Activated CD4-positive, alpha-beta T cell treated with anti-CD3 and anti-CD28 coated beads, Interleukin-2, amount 10 ng/mL, durations not matched to agents 7 days and 5 days (primary cell): Measurements from ENCODE around the gene SRSF9. TPM values are rescaled to one million over a fixed set of nuclear protein-coding genes. Genes with fewer than 3 reads are reported as not detected.

Experiments
- CTCF ChIA-PET: fragments of 350-600 bp; sonication (Branson Sonifier 250); formaldehyde crosslinking; loops from one replicate; lab custom pipeline; 2021; ENCODE audit warnings: antibody characterized with exemption; lab: Charles Lee
- POLR2A ChIA-PET: fragments of 350-600 bp; sonication (Branson Sonifier 250); formaldehyde crosslinking; loops from one replicate; lab custom pipeline; 2021; ENCODE audit warnings: antibody characterized with exemption; lab: Charles Lee
- DNase-seq: peaks from one replicate; pipeline ENCODE4 v3.0.0-alpha.2; 2020
- H3K27ac Mint-ChIP-seq: one replicate; pipeline ENCODE4 v1.8.0; 2021; ENCODE audit warnings: mild to moderate bottlenecking, moderate library complexity, mixed read lengths
- H3K27me3 Mint-ChIP-seq: one replicate; pipeline ENCODE4 v1.8.0; 2021; ENCODE audit warnings: mixed read lengths
- H3K36me3 Mint-ChIP-seq: one replicate; pipeline ENCODE4 v1.8.0; 2021; ENCODE audit warnings: low read depth, mixed read lengths
- H3K4me1 Mint-ChIP-seq: one replicate; pipeline ENCODE4 v1.8.0; 2021; ENCODE audit warnings: mixed read lengths
- H3K4me3 Mint-ChIP-seq: one replicate; pipeline ENCODE4 v1.8.0; 2021; ENCODE audit warnings: mild to moderate bottlenecking, moderate library complexity, mixed read lengths
- H3K9me3 Mint-ChIP-seq: one replicate; pipeline ENCODE4 v1.8.0; 2021; ENCODE audit warnings: mixed read lengths
- total RNA-seq, 2 experiments: library from RNA; stranded (reverse); gene quantifications; one replicate each; pipeline ENCODE4 v1.2.3, GENCODE V29; 2021

Gene SRSF9
- total RNA-seq, 2 experiments from 2014 or later: 145 to 159 TPM

- H3K27me3 Mint-ChIP-seq: no peaks in the 10 kb centered on the region
- ChIA-PET POLR2A (no interaction called here), CTCF (interaction anchor here (0.6 to 1.9 kb wide), 10 partner anchors 14 to 576 kb away, joined by 3 to 4 read pairs (median 3); partner anchors contain the start of genes RPLP0 and SRSF9)
- H3K4me3 Mint-ChIP-seq: peak overlapping the region; percentile 38
- H3K9me3 Mint-ChIP-seq: no peaks in the 10 kb centered on the region
- peaks cover 26% of the 10 kb centered on the region for H3K36me3 Mint-ChIP-seq
- H3K4me1 Mint-ChIP-seq: peaks cover 39% of the 10 kb centered on the region
- DNase-seq: peak; percentile 83
- H3K27ac Mint-ChIP-seq: peak overlapping the region; percentile 33
Observed at GRCh38 chr12:120439646-120440247, 29.8 kb downstream of the SRSF9 start.

GRCh38 chr12:120438495-120439198 is 30.9 kb downstream of the SRSF9 start:
- Mint-ChIP-seq H3K27ac (peak overlapping the region; percentile 97), H3K9me3 (no peaks in the 10 kb centered on the region), H3K27me3 (no peaks in the 10 kb centered on the region), H3K36me3 (peaks cover 20% of the 10 kb centered on the region), H3K4me1 (peaks cover 29% of the 10 kb centered on the region), H3K4me3 (peak overlapping the region; percentile 98)
- ChIA-PET POLR2A (no interaction called here), CTCF (interaction anchor here (0.6 to 2.3 kb wide), 7 partner anchors 10 to 453 kb away, joined by 3 to 6 read pairs (median 3); partner anchors contain the start of gene SRSF9)
- DNase-seq: no peak

- H3K4me3 Mint-ChIP-seq: peak within 1 kb of the TSS; percentile 98
- H3K9me3 Mint-ChIP-seq: no peaks in the 10 kb centered on the region
- DNase-seq: peak; percentile 99
- POLR2A ChIA-PET: interaction anchor here (0.6 kb wide), 1 partner anchor 77 kb away, joined by 3 read pairs; no protein-coding TSS in a partner anchor
- no peaks in the 10 kb centered on the region for H3K27me3 Mint-ChIP-seq
- peaks cover 19% of the 10 kb centered on the region for H3K36me3 Mint-ChIP-seq
- CTCF ChIA-PET: interaction anchor here (0.5 to 2.3 kb wide), 6 partner anchors 11 to 262 kb away, joined by 3 to 6 read pairs (median 3); partner anchors contain the start of gene SRSF9
- peak within 1 kb of the TSS; percentile 97 for H3K27ac Mint-ChIP-seq
- H3K4me1 Mint-ChIP-seq: peaks cover 31% of the 10 kb centered on the region
Observed at GRCh38 chr12:120437735-120438494, 31.6 kb downstream of the SRSF9 start, which contains the start of gene COX6A1. Gene COX6A1 (plus strand): TSS chr12:120438113. CDS start chr12:120438127, 14 bp downstream.

- no peak overlapping the region for H3K27ac Mint-ChIP-seq
- CTCF ChIA-PET: interaction anchor here (0.6 to 1.0 kb wide), 2 partner anchors 131 to 731 kb away, joined by 3 read pairs; partner anchors contain the start of gene SIRT4
- POLR2A ChIA-PET: no interaction called here
Observed at GRCh38 chr12:120432772-120433525, 36.6 kb downstream of the SRSF9 start.

GRCh38 chr12:120429368-120429767 is 40.2 kb downstream of the SRSF9 start:
- H3K36me3 Mint-ChIP-seq: no peaks in the 10 kb centered on the region
- POLR2A ChIA-PET: interaction anchor here (0.6 kb wide), 1 partner anchor 202 kb away, joined by 3 read pairs; no protein-coding TSS in a partner anchor
- no peak overlapping the region for H3K27ac Mint-ChIP-seq
- no peaks in the 10 kb centered on the region for H3K9me3 Mint-ChIP-seq
- no peak for DNase-seq
- no peak overlapping the region for H3K4me3 Mint-ChIP-seq
- CTCF ChIA-PET: interaction anchor here (0.9 to 1.4 kb wide), 7 partner anchors 13 to 137 kb away, joined by 3 to 4 read pairs (median 4); no protein-coding TSS in a partner anchor
- H3K27me3 Mint-ChIP-seq: peaks cover 2% of the 10 kb centered on the region
- peaks cover 7% of the 10 kb centered on the region for H3K4me1 Mint-ChIP-seq

More at GRCh38 chr12:120432772-120433525, 36.6 kb downstream of the SRSF9 start:
- no peak overlapping the region for H3K4me3 Mint-ChIP-seq
- H3K9me3 Mint-ChIP-seq: no peaks in the 10 kb centered on the region
- H3K36me3 Mint-ChIP-seq: no peaks in the 10 kb centered on the region
- peaks cover 14% of the 10 kb centered on the region for H3K4me1 Mint-ChIP-seq
- H3K27me3 Mint-ChIP-seq: peaks cover 2% of the 10 kb centered on the region
- no peak for DNase-seq

- ChIA-PET CTCF (interaction anchor here (0.6 to 1.4 kb wide), 3 partner anchors 12 to 89 kb away, joined by 3 to 4 read pairs (median 4); no protein-coding TSS in a partner anchor), POLR2A (interaction anchor here (0.5 to 0.6 kb wide), 2 partner anchors 110 to 203 kb away, joined by 3 read pairs; no protein-coding TSS in a partner anchor)
- peaks cover 7% of the 10 kb centered on the region for H3K4me1 Mint-ChIP-seq
- no peaks in the 10 kb centered on the region for H3K36me3 Mint-ChIP-seq
- H3K9me3 Mint-ChIP-seq: no peaks in the 10 kb centered on the region
- DNase-seq: no peak
- H3K27me3 Mint-ChIP-seq: peaks cover 2% of the 10 kb centered on the region
- no peak overlapping the region for H3K4me3 Mint-ChIP-seq
- H3K27ac Mint-ChIP-seq: no peak overlapping the region
Observed at GRCh38 chr12:120428597-120429229, 40.8 kb downstream of the SRSF9 start.

GRCh38 chr12:120425797-120426196 is 43.8 kb downstream of the SRSF9 start:
- Mint-ChIP-seq H3K27me3 (peaks cover 2% of the 10 kb centered on the region), H3K9me3 (no peaks in the 10 kb centered on the region), H3K36me3 (no peaks in the 10 kb centered on the region), H3K27ac (no peak overlapping the region), H3K4me1 (peaks cover 3% of the 10 kb centered on the region), H3K4me3 (no peak overlapping the region)
- CTCF ChIA-PET: no interaction called here
- POLR2A ChIA-PET: no interaction called here
- DNase-seq: no peak

GRCh38 chr12:120422892-120423456 is 46.6 kb downstream of the SRSF9 start:
- H3K9me3 Mint-ChIP-seq: no peaks in the 10 kb centered on the region
- POLR2A ChIA-PET: no interaction called here

GRCh38 chr12:120421701-120422100 is 47.8 kb downstream of the SRSF9 start:
- Mint-ChIP-seq H3K4me1 (no peaks in the 10 kb centered on the region), H3K27me3 (no peaks in the 10 kb centered on the region), H3K9me3 (no peaks in the 10 kb centered on the region), H3K27ac (no peak overlapping the region), H3K36me3 (no peaks in the 10 kb centered on the region), H3K4me3 (no peak overlapping the region)
- ChIA-PET CTCF (no interaction called here), POLR2A (no interaction called here)
- DNase-seq: no peak

More at GRCh38 chr12:120422892-120423456, 46.6 kb downstream of the SRSF9 start:
- CTCF ChIA-PET: no interaction called here
- Mint-ChIP-seq H3K27me3 (no peaks in the 10 kb centered on the region), H3K36me3 (no peaks in the 10 kb centered on the region), H3K4me1 (no peaks in the 10 kb centered on the region), H3K27ac (no peak overlapping the region), H3K4me3 (no peak overlapping the region)
- DNase-seq: no peak

- DNase-seq: no peak
- Mint-ChIP-seq H3K9me3 (no peaks in the 10 kb centered on the region), H3K27ac (no peak overlapping the region), H3K4me1 (no peaks in the 10 kb centered on the region), H3K36me3 (no peaks in the 10 kb centered on the region), H3K27me3 (no peaks in the 10 kb centered on the region), H3K4me3 (no peak overlapping the region)
- ChIA-PET POLR2A (no interaction called here), CTCF (interaction anchor here (0.6 kb wide), 1 partner anchor 279 kb away, joined by 3 read pairs; no protein-coding TSS in a partner anchor)
Observed at GRCh38 chr12:120417917-120418580, 51.5 kb downstream of the SRSF9 start.
